D721Med (cell line): ENCODE measurements around the gene OR4D6.

ENCODE experiments used
- DNase-seq: peaks from one replicate; pipeline ENCODE4 v3.0.0; 2011; ENCODE audit warnings: low spot score; ENCODE audit not compliant: insufficient read length
- FAIRE-seq: peaks from 2 replicates; lab custom pipeline; 2011; peaks lifted over from hg19 to GRCh38; lab: Jason Lieb, UNC
- TF ChIP-seq, protein P1 (sequence below): IDR thresholded peaks from 2 replicates; pipeline ENCODE4 v1.5.1; 2012; ENCODE audit warnings: mild to moderate bottlenecking, control low read depth; ENCODE audit not compliant: insufficient read depth; ENCODE audit errors: missing control alignments

The OR4D6 gene

DNA sequence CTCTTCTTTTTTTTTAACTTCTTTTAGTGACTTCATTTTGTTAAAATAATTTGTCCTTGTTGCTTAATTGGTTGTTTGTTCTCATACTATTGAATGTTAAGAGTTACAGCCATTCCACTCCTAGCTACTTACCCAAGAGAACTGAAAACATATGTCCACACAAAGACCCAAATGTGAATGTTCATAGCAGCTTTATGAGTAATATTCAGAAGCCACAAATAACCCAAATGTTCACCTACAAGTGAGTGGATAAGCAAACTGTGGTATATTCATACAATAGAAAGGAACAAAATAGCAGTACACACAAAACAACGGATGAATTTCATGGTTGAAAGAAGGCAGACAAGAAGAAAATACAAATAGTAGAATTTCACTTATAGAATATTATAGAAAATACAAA, 45.2 kb downstream of the OR4D6 start:
- FAIRE-seq, result no peak

DNA sequence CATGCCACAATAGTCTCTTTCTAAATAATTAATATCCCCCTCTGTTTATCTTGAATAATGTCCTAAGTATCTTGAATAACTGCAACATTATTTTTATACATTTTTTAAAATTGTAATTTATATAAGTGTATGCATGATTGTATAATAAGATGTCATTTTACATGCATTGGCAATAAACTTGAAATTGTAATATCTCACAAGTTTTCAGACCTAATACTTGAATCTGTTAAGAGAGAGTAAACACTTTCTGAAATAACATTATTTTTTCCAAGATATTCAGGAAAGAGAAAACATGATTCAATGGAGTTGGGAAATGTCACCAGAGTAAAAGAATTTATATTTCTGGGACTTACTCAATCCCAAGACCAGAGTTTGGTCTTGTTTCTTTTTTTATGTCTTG, 46.5 kb downstream of the OR4D6 start, which contains the start of gene OR4D11:
TSS of gene OR4D11 (plus strand) at position 301 of the 400 bp plus-strand sequence. CDS start at position 301, 0 bp downstream.
- no peak for DNase-seq
- TF ChIP-seq, protein P1, sequence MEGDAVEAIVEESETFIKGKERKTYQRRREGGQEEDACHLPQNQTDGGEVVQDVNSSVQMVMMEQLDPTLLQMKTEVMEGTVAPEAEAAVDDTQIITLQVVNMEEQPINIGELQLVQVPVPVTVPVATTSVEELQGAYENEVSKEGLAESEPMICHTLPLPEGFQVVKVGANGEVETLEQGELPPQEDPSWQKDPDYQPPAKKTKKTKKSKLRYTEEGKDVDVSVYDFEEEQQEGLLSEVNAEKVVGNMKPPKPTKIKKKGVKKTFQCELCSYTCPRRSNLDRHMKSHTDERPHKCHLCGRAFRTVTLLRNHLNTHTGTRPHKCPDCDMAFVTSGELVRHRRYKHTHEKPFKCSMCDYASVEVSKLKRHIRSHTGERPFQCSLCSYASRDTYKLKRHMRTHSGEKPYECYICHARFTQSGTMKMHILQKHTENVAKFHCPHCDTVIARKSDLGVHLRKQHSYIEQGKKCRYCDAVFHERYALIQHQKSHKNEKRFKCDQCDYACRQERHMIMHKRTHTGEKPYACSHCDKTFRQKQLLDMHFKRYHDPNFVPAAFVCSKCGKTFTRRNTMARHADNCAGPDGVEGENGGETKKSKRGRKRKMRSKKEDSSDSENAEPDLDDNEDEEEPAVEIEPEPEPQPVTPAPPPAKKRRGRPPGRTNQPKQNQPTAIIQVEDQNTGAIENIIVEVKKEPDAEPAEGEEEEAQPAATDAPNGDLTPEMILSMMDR, result no peak
- no peak for FAIRE-seq

More for the DNA sequence above, 45.2 kb downstream of the OR4D6 start:
- no peak for DNase-seq
- TF ChIP-seq, protein P1, result no peak
